ENCODE measurements around the gene LMX1A. TPM values are rescaled to one million over a fixed set of nuclear protein-coding genes. Genes with fewer than 3 reads are reported as not detected.
A peak's percentile ranks its signal among the peaks of the same experiment; 100 is the strongest.

LMX1A gene
- total RNA-seq, 1 experiment from 2014 or later = not detected

- no peak overlapping the region for H3K27ac ChIP-seq (ENCODE audit: low read depth, low read length, poor library complexity, severe bottlenecking)
- intact Hi-C loops (cut with micrococcal nuclease; ENCODE audit: unreplicated experiment) = no loop called here
- no peak overlapping the region for H3K4me3 ChIP-seq (ENCODE audit: low read depth, low read length, poor library complexity, severe bottlenecking)
- peaks cover 40% of the 10 kb centered on the region for H3K4me1 ChIP-seq (ENCODE audit: insufficient read depth, low read length, poor library complexity, severe bottlenecking)
- TF ChIP-seq CTCF (conservative IDR thresholded peaks at IDR 0.05; ENCODE audit: low read depth, low read length) (no peak), EZH2 (IDR thresholded peaks at IDR 0.05; ENCODE audit: borderline replicate concordance, low read depth, low read length, poor library complexity, severe bottlenecking) (no peak)
- no TSS peak for BruUV-seq (replicated peaks)
- H3K27me3 ChIP-seq (replicated peaks; ENCODE audit: insufficient read depth, low read depth, low read length, poor library complexity) = no peaks in the 10 kb centered on the region
- H3K9me3 ChIP-seq (ENCODE audit: low read depth, low read length, poor library complexity, severe bottlenecking) = no peaks in the 10 kb centered on the region
- CTCF ChIA-PET = interaction anchor here (0.6 to 1.4 kb wide), 3 partner anchors 30 to 59 kb away, joined by 3 to 4 read pairs (median 3); no protein-coding TSS in a partner anchor
- no peaks in the 10 kb centered on the region for H3K36me3 ChIP-seq (ENCODE audit: insufficient read depth, low read length, poor library complexity, severe bottlenecking)
- POLR2A ChIA-PET (ENCODE audit: low non-redundant PET) = no interaction called here
- DNase-seq (ENCODE audit: low spot score) = peak; percentile 56
Measured at GRCh38 chr1:165289556-165289955, 67.0 kb downstream of the LMX1A start.

- peaks cover 47% of the 10 kb centered on the region for H3K4me1 ChIP-seq (ENCODE audit: insufficient read depth, low read length, poor library complexity, severe bottlenecking)
- H3K27ac ChIP-seq (ENCODE audit: low read depth, low read length, poor library complexity, severe bottlenecking) = peak overlapping the region; percentile 69
- ChIA-PET POLR2A (ENCODE audit: low non-redundant PET) (no interaction called here), CTCF (interaction anchor here (1.1 to 1.4 kb wide), 2 partner anchors 29 to 31 kb away, joined by 3 read pairs; no protein-coding TSS in a partner anchor)
- H3K4me3 ChIP-seq (ENCODE audit: low read depth, low read length, poor library complexity, severe bottlenecking) = no peak overlapping the region
- H3K27me3 ChIP-seq (replicated peaks; ENCODE audit: insufficient read depth, low read depth, low read length, poor library complexity) = no peaks in the 10 kb centered on the region
- intact Hi-C loops (cut with micrococcal nuclease; ENCODE audit: unreplicated experiment) = no loop called here
- no TSS peak for BruUV-seq (replicated peaks)
- no peak for TF ChIP-seq EZH2 (IDR thresholded peaks at IDR 0.05; ENCODE audit: borderline replicate concordance, low read depth, low read length, poor library complexity, severe bottlenecking)
- TF ChIP-seq CTCF (conservative IDR thresholded peaks at IDR 0.05; ENCODE audit: low read depth, low read length) = no peak
- H3K36me3 ChIP-seq (ENCODE audit: insufficient read depth, low read length, poor library complexity, severe bottlenecking) = no peaks in the 10 kb centered on the region
- DNase-seq (ENCODE audit: low spot score) = peak; percentile 82
- H3K9me3 ChIP-seq (ENCODE audit: low read depth, low read length, poor library complexity, severe bottlenecking) = no peaks in the 10 kb centered on the region
Measured at GRCh38 chr1:165288350-165289120, 68.0 kb downstream of the LMX1A start.

- intact Hi-C loops (cut with micrococcal nuclease; ENCODE audit: unreplicated experiment) = no loop called here
- H3K36me3 ChIP-seq (ENCODE audit: insufficient read depth, low read length, poor library complexity, severe bottlenecking) = no peaks in the 10 kb centered on the region
- H3K27me3 ChIP-seq (replicated peaks; ENCODE audit: insufficient read depth, low read depth, low read length, poor library complexity) = no peaks in the 10 kb centered on the region
- POLR2A ChIA-PET (ENCODE audit: low non-redundant PET) = no interaction called here
- CTCF ChIA-PET = interaction anchor here (1.1 kb wide), 1 partner anchor 30 kb away, joined by 3 read pairs; no protein-coding TSS in a partner anchor
- H3K27ac ChIP-seq (ENCODE audit: low read depth, low read length, poor library complexity, severe bottlenecking) = peak overlapping the region; percentile 41
- no peak overlapping the region for H3K4me3 ChIP-seq (ENCODE audit: low read depth, low read length, poor library complexity, severe bottlenecking)
- DNase-seq (ENCODE audit: low spot score) = peak; percentile 43
- H3K9me3 ChIP-seq (ENCODE audit: low read depth, low read length, poor library complexity, severe bottlenecking) = no peaks in the 10 kb centered on the region
- no peak for TF ChIP-seq CTCF (conservative IDR thresholded peaks at IDR 0.05; ENCODE audit: low read depth, low read length)
- no peak for TF ChIP-seq EZH2 (IDR thresholded peaks at IDR 0.05; ENCODE audit: borderline replicate concordance, low read depth, low read length, poor library complexity, severe bottlenecking)
- BruUV-seq (replicated peaks) = no TSS peak
- H3K4me1 ChIP-seq (ENCODE audit: insufficient read depth, low read length, poor library complexity, severe bottlenecking) = peaks cover 47% of the 10 kb centered on the region
Measured at GRCh38 chr1:165287781-165288180, 68.7 kb downstream of the LMX1A start.
